Activated effector memory CD4-positive, alpha-beta T cell treated with anti-CD3 and anti-CD28 coated beads, Interleukin-2, amount 50 U/mL, for 16 hours (primary cell): Measurements from ENCODE around the gene OR10A4.
"Not testable (repeated sequence)": the region's sequence is repeated elsewhere in the genome, so short reads cannot be mapped to it uniquely, and the experiment has no call there.

Experiments
- DNase-seq: peaks from one replicate; pipeline ENCODE4 v3.0.0-alpha.2; 2020

OR10A4 gene

GRCh38 chr11:6900327-6900999 is 24.0 kb downstream of the OR10A4 start:
- DNase-seq, result no peak

GRCh38 chr11:6904804-6905203 is 28.4 kb downstream of the OR10A4 start:
- DNase-seq, result not testable (repeated sequence)

GRCh38 chr11:6911378-6911777 is 35.0 kb downstream of the OR10A4 start:
- DNase-seq, result no peak

- no peak for DNase-seq
These were observed 35.5 kb downstream of the OR10A4 start for GRCh38 chr11:6911948-6912347.

GRCh38 chr11:6919698-6920097 is 43.3 kb downstream of the OR10A4 start:
- DNase-seq, result no peak

GRCh38 chr11:6920702-6921101 is 44.3 kb downstream of the OR10A4 start, which contains the start of gene OR2D3:
Gene OR2D3 (plus strand): TSS chr11:6921002. CDS start chr11:6921002, 0 bp downstream.
- DNase-seq, result no peak

GRCh38 chr11:6925007-6925577 is 48.7 kb downstream of the OR10A4 start:
- no peak for DNase-seq

- no peak for DNase-seq
These were observed 49.3 kb downstream of the OR10A4 start for GRCh38 chr11:6925636-6926207.

- peak; percentile 64 for DNase-seq
These were observed 50.0 kb downstream of the OR10A4 start, which contains the start of gene ZNF215 for GRCh38 chr11:6926208-6927029. Gene ZNF215 (plus strand): TSS chr11:6926426. CDS start chr11:6932273, 5,847 bp downstream.

GRCh38 chr11:6927030-6927617 is 50.7 kb downstream of the OR10A4 start:
- DNase-seq, result no peak
